Vagina (tissue), 2 donors: ENCODE data around the gene ATAD3B. TPM values are rescaled to one million over a fixed set of nuclear protein-coding genes. Genes with fewer than 3 reads are reported as not detected.

Experiments
- DNase-seq, 2 donors: peaks; one replicate each; pipeline ENCODE4 v3.0.0-alpha.2; 2017; ENCODE audit errors: extremely low spot score in 2 of 2
- H3K27ac ChIP-seq: fragments of 200-600 bp; sonication (generic); one replicate; pipeline ENCODE4 v1.5.1; 2019
- H3K27me3 ChIP-seq: fragments of 200-600 bp; sonication (generic); one replicate; pipeline ENCODE4 v1.5.1; 2019
- H3K36me3 ChIP-seq, 2 donors: fragments of 200-600 bp; sonication (generic); one replicate each; pipeline ENCODE4 v1.5.1; 2017 to 2019
- H3K4me1 ChIP-seq: fragments of 200-600 bp; sonication (generic); one replicate; pipeline ENCODE4 v1.5.1; 2019
- H3K4me3 ChIP-seq, 2 donors: fragments of 200-600 bp; sonication (generic); 1 replicate in 1 of 2; 2 replicates in 1 of 2; pipeline ENCODE4 v1.5.1; 2016 to 2019
- H3K9me3 ChIP-seq: fragments of 200-600 bp; sonication (generic); one replicate; pipeline ENCODE4 v1.5.1; 2019
- POLR2A ChIP-seq, 2 donors: fragments of 450-650 bp; IDR thresholded peaks; one replicate each; pipeline ENCODE4 v1.6.1; 2017; ENCODE audit warnings: antibody characterized with exemption in 2 of 2, mild to moderate bottlenecking in 2 of 2, moderate library complexity in 2 of 2
- POLR2AphosphoS5 ChIP-seq, 2 donors: sonication (generic); formaldehyde crosslinking; IDR thresholded peaks; one replicate each; pipeline ENCODE4 v1.9.0; 2017; ENCODE audit warnings: antibody characterized with exemption in 2 of 2, mild to moderate bottlenecking in 2 of 2, low read depth in 1 of 2; ENCODE audit not compliant: insufficient read depth in 1 of 2
- intact Hi-C: fragments of 100-400 bp; cut with DNase I; formaldehyde crosslinking; loops from one replicate; pipeline ENCODE4 v1.15.1; 2023
- total RNA-seq: library from RNA; depleted of rRNA; stranded (reverse); fragments of >200 nt; gene quantifications from one replicate; pipeline ENCODE4 v1.2.3, GENCODE V29; 2016
- TF ChIP-seq, protein P1 (sequence below), 3 experiments: fragments of 450-650 bp in 2 of 3; fragments of 200-600 bp in 1 of 3; sonication (generic) in 1 of 3; IDR thresholded peaks; one replicate each; pipeline ENCODE4 v1.5.1; 2017 to 2019; ENCODE audit warnings: antibody characterized with exemption in 3 of 3, mild to moderate bottlenecking in 2 of 3, moderate library complexity in 2 of 3

The ATAD3B gene
- total RNA-seq, 1 donor from 2014 or later = 17.7 TPM

DNA sequence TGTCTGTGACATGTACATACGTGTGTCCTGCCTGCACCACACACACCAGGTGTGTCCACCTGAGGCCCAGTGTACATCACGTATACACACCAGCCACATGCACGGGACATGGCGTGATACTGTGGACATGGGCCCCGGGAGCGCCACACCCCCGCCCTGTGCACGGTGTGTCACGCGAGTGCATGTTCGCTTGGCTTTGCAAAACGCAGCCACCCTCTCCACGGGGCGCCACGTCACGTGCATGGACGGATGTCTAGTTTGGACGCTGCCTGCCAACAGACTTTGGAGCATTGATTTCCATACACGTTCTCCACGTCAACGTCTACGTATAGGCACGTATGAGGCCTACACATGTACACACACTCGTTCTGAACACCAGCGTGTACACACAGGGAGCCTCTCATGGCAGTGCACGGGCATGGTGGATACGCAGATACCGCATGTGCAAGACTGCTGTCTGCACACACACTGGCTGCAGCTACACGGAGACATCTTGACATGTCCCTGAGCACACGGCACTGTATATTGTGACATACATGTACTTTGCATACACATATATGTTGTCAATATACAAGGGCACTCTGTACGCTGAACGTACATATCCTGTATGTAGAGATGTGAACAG lies 66.2 kb downstream of the ATAD3B start:
- intact Hi-C loops = no loop called here
- no peak overlapping the region for H3K27ac ChIP-seq
- no peaks in the 10 kb centered on the region for H3K9me3 ChIP-seq
- DNase-seq = no peak
- no peaks in the 10 kb centered on the region for H3K36me3 ChIP-seq
- no peak overlapping the region for H3K4me3 ChIP-seq
- TF ChIP-seq POLR2AphosphoS5 (IDR thresholded peaks at IDR 0.05; ENCODE audit: insufficient read depth in 1 of 2, low read depth in 1 of 2) (no peak), POLR2A (IDR thresholded peaks at IDR 0.05) (no peak)
- TF ChIP-seq, protein P1, sequence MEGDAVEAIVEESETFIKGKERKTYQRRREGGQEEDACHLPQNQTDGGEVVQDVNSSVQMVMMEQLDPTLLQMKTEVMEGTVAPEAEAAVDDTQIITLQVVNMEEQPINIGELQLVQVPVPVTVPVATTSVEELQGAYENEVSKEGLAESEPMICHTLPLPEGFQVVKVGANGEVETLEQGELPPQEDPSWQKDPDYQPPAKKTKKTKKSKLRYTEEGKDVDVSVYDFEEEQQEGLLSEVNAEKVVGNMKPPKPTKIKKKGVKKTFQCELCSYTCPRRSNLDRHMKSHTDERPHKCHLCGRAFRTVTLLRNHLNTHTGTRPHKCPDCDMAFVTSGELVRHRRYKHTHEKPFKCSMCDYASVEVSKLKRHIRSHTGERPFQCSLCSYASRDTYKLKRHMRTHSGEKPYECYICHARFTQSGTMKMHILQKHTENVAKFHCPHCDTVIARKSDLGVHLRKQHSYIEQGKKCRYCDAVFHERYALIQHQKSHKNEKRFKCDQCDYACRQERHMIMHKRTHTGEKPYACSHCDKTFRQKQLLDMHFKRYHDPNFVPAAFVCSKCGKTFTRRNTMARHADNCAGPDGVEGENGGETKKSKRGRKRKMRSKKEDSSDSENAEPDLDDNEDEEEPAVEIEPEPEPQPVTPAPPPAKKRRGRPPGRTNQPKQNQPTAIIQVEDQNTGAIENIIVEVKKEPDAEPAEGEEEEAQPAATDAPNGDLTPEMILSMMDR (IDR thresholded peaks at IDR 0.05) = no peak
- peaks cover 22% of the 10 kb centered on the region for H3K4me1 ChIP-seq
- no peaks in the 10 kb centered on the region for H3K27me3 ChIP-seq

DNA sequence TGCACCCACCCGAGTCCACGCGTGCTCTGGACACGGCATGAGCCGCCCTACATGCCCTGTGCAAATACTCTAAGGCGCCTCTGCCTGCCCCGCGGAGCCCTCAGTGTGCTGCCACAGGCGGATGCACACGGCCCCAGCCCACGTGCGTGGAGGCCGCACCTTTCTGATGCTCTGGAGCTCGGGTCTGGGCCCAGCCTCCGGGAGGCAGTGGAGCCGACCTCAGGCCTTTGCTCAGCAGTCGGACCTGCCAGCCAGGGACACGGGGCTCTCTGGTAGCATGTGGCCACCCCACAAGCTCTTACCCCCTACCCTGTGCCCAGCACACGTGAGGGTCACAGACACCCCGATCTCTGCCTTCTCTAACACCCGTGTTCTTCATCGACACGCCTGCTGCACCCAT lies 66.8 kb downstream of the ATAD3B start:
- no peak for TF ChIP-seq POLR2A (IDR thresholded peaks at IDR 0.05)
- no peak for TF ChIP-seq POLR2AphosphoS5 (IDR thresholded peaks at IDR 0.05; ENCODE audit: insufficient read depth in 1 of 2, low read depth in 1 of 2)
- TF ChIP-seq, protein P1 (IDR thresholded peaks at IDR 0.05) = no peak
- no peak for DNase-seq
- no peaks in the 10 kb centered on the region for H3K36me3 ChIP-seq
- intact Hi-C loops = no loop called here
- no peak overlapping the region for H3K27ac ChIP-seq
- H3K9me3 ChIP-seq = no peaks in the 10 kb centered on the region
- peaks cover 22% of the 10 kb centered on the region for H3K4me1 ChIP-seq
- H3K4me3 ChIP-seq = no peak overlapping the region
- no peaks in the 10 kb centered on the region for H3K27me3 ChIP-seq

DNA sequence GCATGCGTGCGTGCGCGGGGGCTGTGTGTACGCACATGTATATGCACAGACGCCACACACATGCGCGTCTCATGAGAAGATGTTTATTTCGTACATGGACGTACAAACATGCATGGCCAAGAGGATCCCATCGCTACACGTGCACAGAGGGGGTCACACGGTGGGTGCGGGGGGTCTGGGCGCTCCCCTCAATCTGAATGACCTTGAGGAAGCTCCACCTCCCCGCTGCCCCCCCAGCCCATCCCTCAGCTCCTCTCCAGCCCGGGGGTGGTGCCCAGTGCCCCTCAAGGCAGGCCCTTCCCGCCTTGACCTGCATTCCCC lies 67.4 kb downstream of the ATAD3B start:
- intact Hi-C loops = no loop called here

DNA sequence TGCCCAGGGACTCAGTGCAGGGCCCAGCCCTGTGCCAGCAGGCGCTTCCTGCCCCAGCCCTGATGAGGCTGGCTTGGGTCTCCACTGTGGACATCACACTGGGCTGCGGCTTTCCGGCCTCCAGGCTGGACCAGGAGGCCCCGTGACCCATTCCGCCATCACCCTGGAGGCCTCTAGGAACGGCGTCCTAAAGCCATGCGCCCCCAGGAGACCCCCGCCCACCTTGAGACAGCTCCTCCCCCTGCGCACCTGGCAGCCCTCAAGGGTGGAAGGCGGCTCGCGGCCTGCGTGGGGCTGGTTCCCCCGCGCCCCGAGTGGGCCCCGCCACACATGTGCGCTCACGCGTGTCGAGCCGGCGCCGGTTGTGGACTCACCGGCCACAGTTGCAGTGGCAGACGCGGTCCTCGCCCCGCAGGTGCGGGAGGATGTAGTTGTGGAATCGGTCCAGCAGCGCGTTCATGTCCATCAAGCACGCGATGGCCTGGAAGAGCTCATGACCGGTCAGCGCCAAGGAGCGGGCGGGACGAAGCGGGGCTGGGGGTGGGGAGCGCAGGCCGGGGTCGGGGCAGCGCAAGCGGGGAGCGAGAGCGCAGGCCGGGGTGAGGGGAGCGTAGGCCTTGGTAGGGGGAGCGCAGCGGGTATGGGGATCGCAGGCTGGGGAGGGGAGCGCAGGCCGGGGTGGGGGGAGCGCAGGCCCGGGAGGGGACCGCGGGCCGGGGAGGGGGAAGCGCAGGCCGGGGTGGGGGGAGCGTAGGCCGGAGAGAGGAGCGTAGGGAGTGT lies 67.9 kb downstream of the ATAD3B start:
- TF ChIP-seq, protein P1 (IDR thresholded peaks at IDR 0.05) = no peak
- TF ChIP-seq POLR2A (IDR thresholded peaks at IDR 0.05) (no peak), POLR2AphosphoS5 (IDR thresholded peaks at IDR 0.05; ENCODE audit: insufficient read depth in 1 of 2, low read depth in 1 of 2) (no peak)
- peak overlapping the region; percentile 64 for H3K27ac ChIP-seq
- no peak for DNase-seq
- H3K27me3 ChIP-seq = no peaks in the 10 kb centered on the region
- H3K36me3 ChIP-seq = no peaks in the 10 kb centered on the region
- H3K4me1 ChIP-seq = peaks cover 22% of the 10 kb centered on the region
- peak overlapping the region; percentile 58 to 91 for H3K4me3 ChIP-seq
- H3K9me3 ChIP-seq = no peaks in the 10 kb centered on the region
- intact Hi-C loops = no loop called here

More for the DNA sequence above, 67.4 kb downstream of the ATAD3B start:
- TF ChIP-seq POLR2AphosphoS5 (IDR thresholded peaks at IDR 0.05; ENCODE audit: insufficient read depth in 1 of 2, low read depth in 1 of 2) = no peak
- TF ChIP-seq, protein P1 (IDR thresholded peaks at IDR 0.05) = no peak
- TF ChIP-seq POLR2A (IDR thresholded peaks at IDR 0.05) = no peak
- Histone ChIP-seq H3K9me3 (no peaks in the 10 kb centered on the region), H3K27ac (peak overlapping the region; percentile 64), H3K4me1 (peaks cover 22% of the 10 kb centered on the region), H3K27me3 (no peaks in the 10 kb centered on the region), H3K4me3 (peak overlapping the region; percentile 58 to 91), H3K36me3 (no peaks in the 10 kb centered on the region)
- DNase-seq = no peak
